SKM-1 treated with dmso at 0.1 percent for 144 hours (cell line): ENCODE data around the gene PDK4.

Source experiments
- DNase-seq: peaks from one replicate; lab custom pipeline; 2025; ENCODE audit not compliant: unreplicated experiment; lab: John Stamatoyannopoulos, UW

Gene PDK4

DNA sequence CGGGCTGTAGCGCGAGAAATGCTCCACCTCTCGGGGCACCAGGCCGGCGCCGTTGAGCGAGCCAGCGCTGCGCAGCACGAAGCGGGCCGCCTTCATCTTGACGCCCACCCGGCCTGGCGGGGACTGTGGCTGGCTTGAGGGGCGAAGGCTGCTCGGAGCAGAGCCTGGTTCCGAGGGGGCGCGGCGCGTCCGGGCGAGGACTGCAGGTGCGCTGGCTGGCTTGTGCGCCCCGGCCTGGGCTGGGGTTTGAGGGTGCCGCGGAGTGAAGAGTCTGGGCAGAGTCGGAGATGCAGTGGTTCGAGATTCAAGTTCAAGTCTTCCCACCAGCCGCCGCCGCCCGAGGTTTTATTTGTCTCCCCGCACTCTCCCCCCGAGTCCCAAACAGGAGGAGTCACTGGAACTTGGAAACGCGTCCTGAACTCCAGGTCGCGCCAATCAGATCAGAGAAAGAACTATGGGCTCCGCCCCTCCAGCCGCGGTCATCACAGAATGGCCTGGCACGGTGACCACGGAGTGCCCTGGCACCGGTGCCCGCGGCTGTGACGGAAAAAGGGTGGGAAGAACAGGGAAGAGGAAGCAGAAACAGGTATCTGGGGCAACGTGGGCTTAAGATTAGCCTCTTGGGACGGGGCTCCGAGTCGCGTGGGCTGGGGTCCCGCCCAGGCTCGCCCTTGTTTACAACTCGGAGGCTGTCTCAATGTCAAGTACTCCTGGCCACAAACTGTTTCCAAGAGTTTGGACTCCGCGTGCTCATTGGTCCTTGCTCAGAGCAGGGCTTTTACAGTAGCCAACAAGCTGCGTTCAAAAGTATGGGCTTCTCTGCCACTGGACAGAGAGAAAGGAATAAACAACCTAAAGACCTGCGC lies at the start of gene PDK4:
TSS of gene PDK4 (minus strand) at position 319 of the 866 bp plus-strand sequence. CDS start at position 96, 223 bp downstream.
- no peak for DNase-seq

DNA sequence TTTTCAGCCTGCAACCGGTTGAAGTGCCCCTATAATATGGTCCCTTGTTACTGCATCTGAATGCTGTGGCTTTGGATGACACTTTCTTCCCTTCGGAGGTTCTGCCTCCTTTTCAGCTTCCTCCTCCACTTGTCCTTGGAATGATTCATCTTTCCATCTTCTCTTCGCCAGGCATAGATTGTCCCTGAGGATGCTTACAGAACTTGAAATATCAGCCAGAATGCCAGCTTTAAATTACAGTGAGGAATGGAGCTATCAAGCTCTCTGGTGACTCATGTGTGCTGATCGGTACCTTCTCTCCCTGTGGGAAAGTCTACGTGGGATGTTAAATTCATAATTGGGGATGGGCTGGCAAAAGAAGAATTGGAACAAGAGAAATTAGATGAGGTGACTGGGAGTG lies 45.9 kb upstream of the PDK4 start:
- DNase-seq, result no peak

DNA sequence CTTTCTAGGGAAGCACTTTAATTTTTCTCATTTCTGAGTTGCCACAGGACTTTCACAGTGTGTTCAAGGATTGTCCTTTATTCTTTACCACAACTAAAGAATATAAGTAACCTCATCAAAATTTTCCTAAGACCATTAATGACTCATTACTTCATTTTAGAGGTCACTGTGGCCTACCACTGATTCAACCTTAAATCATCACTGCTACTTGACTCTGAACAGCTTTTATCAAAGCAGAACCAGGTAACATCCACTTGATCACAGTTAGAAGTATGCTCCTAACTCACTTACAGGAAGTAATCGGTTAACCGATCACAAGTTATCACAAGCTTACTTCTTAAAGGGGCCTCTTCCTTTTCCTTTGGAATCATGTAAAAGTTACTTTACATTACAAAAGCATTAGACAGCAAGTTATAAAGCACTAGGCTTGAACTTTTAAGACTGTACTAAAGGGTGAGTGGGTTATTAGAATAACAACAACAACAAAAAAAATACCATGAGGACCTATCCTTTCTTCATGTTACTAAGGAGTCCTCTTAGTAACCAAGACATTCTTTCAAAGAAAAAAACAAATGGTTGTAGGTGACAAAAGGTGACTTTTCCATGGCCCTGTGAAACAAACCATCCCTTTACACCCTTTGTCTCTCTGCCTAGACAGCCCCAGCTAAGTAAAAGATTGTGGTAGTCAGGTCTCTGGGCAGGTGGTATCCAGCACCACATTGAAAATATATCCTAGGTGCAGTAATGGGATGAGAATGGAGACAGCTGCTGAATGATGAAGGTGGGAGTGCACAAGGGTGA lies 40.0 kb upstream of the PDK4 start:
- DNase-seq, result no peak

DNA sequence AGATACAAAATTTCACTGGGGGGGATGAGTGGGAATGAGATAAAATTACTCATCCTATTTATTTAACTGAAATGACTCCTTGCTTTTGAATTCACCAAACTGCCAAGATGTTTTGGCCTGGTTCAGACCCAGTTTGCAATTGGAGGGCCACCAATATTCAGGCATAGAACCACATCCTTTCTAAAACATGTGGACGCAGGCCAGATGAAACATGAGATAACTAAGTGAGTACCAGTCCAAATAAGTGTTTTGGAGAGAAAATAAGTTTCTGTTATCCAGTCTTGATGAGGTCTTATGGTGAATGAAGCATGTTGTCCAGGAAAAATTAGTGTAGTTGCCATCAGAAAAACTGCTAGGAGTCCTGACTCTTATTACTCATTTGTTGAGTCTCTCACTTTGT lies 36.3 kb upstream of the PDK4 start:
- no peak for DNase-seq

DNA sequence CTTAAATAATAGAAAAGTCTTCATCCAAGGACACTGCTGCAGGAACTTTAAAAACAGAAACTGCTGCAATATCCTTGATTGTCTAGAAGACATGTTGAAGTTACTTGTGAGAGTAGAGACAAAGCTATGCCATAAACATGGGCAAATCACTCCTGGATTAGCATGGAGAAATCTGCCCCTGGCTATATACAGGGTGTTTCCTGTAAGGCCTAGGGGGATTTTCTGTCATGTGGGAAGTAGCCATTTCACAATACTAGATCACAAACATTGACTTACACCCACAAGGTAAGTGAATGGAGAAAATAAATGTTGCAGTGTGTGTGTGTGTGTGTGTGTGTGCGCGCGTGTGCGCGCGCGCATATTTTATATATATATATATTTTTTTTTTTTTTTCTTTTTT lies 35.2 kb upstream of the PDK4 start:
- no peak for DNase-seq

DNA sequence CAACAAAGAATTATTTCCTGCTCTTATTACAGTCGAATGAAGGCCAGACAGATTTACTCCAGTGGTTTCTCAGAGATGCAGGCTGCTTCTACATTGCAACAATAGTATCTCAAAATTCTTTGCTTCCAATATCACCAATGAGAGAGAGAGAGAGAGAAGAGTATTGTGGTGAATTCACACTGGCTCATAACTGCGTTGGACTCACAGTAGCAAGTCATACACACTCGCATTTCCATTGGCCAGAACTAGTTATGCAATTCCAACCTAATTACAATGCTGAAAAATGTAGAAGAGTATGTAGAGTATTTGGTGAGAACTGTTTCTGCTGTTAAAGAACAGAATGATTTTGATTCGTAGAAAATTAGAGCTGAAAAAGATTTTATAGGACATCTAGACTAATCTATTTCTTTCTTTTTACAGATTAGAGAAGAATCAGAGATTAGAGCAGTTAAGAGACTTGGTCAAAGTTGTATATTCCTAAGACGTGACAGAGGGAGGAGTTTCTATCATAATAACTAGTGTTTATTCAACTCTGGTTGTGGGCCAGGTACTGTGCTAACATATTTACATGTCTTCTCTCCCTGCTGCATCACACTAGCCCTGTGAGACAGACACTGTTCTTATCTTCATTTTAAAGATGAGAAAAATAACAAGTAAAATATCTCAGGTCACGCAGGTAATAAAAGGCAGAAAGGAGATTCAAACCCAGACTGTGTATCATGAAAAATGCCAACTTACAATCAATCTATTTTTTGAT lies 34.6 kb upstream of the PDK4 start:
- no peak for DNase-seq

DNA sequence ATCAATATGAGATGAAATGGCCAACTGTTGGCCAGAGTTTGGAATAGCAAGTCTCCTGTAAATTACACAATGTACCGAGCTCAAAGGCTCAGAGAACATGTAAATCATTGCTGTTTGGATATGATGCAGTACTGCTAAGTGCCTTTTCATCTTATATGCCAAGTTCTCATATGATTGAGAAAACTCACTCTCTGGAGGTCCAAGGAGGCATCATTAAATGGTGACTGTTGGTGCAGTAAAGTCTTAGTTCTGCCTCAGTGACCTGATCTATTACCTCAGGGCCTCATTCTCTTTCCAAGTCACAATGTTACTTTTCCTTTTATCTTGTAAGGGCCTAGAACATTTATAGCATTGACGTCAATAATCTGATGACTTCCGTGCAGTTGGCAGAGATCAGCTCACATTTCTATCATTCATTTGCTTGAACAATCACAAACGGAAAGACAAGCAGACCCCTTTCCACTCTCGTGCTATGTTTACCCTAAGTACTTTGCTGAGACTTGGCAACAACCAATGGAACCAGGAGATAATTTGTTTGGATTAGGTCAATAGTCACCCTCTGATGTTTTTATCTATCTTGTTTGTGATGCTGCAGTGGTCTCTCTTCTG lies 32.6 kb upstream of the PDK4 start:
- no peak for DNase-seq

DNA sequence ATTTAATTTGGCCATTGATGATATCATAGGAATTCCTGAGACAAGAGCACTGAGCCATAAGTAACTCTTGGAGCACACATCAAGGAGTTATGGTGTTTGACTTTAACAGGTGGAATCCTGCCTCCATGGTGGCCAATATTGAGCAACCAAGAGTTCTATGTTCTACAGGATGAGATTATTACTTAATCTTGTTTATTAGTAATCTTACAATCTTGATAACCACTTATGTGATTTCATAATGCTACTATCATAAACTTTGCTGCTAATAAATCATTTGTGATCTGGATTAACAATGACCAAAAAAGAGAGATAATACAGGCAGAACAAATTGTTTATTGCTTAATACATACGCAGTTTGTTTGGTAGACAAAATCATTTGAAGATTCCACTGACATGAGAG lies 27.5 kb upstream of the PDK4 start:
- DNase-seq, result no peak

DNA sequence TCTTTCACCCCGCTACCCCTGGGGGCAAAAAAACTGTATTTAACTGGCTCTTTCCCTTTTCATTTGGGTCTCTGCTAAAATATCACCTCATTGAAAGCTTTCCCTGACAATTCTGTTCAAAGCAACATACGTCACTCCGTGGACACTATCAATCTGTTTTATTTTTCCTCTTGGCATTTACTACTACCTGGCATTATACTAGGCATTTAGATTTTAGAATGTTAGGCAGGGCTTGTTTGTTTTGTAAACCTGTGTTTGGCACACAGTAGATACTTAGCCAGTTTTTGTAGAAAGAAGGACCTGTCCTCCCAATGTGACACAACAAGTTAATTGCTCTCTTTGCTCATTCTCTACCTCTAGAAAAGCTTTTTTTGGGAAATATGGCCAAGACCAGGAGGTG lies 26.5 kb upstream of the PDK4 start:
- no peak for DNase-seq

DNA sequence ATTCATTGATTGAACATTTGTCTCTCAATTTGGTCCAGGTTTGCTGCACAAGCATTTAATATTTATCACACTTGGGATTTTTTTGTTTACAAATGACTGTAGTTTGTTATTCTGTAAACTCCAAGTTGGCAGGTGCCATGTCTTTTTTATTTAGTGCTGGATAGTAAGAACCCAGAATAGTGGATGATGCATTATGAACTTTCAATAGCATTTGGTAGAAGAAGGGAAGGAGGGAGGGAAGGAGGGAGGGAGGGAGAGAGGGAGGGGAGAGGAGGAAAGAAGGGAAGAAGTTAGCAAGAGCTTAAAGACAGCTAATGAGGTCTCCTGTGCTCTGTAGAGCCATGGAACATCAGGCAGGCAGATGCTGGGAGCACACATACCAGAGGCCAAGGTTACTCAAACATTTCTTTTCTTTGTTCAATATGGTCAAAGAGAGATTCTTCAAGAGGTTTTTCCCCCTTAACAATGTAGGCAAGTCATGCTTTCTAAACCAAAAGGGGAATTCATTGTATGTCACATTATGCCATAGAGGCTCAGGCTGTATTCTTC lies 25.8 kb upstream of the PDK4 start:
- no peak for DNase-seq

DNA sequence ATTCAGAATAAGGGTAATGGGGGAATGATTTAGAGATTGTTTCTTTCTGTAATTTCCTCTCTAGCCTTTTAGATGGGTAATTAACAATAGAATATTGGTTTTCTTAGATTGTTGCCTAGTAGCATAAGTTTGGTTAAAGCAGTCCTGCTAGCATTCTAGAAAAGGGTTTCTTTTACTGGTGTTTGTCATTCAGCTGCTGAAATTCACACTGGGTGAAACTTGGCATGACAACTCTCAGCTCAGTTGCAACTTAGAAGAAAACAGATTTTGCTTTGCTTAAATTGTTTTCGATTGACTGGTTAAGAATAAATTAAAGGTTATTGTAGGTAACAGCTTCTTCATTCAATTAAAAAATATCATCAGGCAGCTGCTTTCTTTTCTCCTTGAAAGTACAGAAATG lies 25.1 kb upstream of the PDK4 start:
- DNase-seq, result no peak

DNA sequence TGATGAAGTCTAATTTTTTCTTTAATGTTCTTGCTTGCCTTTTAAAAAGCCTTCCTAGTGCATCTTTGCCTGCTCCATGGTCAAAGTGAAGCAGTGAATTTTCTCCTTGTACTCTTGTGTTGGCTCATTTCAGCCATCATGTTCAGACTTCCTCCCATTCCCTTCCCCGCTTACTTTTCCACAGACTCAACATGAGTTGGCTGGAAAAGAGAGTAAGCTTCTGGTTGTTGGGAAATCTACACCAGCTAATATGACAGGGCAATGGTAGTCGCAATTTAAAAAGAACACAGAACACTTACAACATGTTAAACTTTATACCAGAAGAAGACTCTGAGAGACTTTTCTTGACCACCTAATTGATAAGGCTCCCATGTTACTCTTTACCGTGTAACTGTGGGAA lies 24.3 kb upstream of the PDK4 start:
- DNase-seq, result no peak

DNA sequence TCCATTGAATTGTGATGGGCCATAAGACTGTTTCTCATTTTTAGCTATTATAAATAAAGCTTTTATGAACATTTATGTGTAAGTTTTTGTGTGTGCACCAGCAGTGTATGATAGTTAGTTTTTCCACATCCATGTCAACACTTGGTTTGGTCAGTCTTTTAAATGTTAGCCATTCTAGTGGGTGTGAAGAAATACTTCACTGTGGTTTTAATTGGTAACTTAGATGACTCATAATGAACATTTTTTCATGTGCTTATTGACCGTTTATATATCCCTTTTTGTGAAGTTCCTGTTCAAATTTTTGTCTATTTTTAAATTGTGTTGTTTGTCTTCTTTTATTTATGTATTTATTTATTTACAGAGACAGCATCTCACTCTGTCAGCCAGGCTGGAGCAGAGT lies 23.6 kb upstream of the PDK4 start:
- DNase-seq, result no peak

DNA sequence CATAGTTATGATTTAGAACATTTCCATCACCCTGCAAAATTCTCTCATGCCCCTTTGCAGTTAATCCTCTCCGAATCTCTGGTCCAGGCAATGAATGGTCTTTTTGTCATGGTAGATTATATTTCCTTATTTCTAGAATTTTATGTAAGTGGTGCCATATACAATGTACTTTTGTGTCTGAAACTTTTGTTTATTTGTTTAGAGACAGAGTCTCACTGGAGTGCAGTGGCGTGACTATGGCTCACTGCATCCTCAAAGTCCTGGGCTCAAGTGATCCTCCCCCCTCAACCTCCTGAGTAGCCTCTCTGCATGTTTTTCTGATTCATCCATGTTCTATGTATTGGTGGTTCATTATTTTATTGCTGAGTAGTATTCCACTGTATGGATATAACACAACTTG lies 23.2 kb upstream of the PDK4 start:
- no peak for DNase-seq

DNA sequence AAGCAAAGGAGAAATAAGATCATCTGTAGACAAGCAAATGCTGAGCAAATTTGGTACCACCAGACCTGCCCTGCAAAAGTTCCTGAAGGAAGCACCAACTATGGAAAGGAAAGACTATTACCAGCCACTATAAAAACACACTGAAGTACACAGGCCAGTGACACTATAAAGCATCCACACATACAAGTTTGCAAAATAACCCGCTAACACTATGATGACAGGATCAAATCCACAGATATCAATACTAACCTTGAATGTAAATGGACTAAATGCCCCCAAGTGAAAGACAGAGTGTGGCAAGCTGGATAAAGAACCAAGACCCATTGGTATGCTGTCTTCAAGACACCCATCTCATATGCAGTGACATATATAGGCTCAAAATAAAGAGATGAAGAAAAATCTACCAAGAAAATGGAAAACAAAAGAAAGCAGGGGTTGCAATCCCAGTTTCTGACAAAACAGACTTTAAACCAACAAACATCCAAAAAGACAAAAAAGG lies 18.2 kb upstream of the PDK4 start:
- DNase-seq, result no peak

DNA sequence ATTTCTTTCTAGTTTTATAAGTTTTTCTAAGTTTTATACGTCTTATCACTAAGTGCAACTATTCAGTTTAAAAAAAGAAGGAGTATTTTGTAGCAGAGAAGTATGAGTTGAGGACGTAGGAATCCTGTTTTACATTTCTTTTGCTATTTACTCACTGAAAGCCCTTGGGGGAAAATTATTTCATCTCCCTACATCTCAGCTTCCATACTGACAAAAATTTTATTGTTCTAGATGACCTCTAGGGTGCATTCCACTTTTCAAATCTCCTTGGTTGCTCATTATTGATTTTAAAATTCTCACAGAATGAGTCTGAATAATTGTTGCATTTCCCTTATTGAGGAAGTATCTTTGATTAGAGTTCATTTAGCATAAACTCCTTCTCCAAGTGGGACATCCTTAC lies 14.9 kb upstream of the PDK4 start:
- DNase-seq, result no peak

DNA sequence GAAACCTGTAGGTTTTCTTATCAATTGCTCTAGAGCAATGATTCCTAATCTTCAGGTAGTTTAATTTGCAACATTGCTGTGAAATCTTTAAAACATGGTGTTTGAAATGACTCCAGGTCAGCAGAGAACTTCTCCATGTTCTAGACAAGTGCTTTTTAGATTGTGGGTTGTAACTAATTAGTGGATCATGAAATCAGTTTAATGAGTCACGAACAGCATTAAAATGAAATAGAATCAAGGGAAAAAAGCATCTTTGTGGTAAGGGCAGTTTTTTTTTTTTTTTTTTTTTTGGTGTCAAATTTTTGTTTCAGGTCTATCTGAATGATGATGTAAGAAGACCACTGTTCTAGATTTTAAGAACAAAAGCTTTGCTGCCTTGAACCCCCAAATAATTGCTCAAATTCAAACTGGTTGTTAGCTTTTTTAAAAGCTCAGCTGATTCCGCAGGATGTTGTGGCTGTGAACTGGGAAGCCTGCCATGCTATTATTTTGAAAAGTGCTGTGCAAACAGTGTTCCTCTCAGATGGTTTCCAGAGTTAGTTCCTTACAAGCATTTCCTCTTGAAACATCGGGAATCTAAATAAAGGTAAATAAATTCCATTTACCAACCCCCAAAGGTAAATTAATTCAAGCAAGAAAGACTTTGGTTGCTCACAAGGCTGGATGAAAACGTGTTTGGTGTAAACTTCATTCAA lies 13.1 kb upstream of the PDK4 start:
- DNase-seq, result no peak

DNA sequence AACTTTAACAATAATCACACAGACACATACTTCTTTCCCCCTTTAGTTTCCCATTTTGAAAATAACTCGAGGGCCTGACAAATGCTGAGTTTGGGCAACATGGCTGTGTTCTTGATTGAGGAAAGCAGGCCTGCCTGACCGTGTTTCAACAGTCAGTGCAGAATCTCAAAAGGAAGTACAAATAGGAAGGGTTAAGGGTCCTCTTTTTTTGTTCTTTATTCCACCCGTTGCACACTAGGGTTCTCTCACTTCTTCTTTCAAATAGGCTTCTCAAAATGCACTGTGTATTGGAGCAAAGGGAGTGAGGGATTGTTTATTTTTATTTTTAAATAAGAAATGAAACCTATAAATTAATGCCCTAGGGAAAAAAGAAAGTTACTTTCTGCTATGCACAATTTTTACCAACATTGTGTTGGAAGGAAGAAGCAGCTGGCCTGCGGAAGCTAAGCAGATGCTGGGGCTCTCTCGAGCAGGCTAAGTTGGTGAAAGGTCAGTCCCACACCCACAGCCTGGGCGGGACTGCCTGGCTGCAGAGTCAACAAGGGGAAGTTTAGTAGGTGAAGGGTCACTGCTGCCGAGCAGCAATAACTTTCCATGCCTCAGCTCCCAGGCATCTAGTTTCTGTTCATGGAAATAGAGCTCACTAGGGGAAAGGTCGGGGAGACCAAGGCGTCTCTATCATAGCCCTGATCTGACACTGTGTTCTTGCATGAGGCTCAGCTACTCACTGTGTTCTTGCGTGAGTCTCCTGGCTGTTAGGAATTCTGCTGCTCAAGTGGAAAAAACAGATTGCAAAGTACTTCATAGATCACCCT lies 12.2 kb upstream of the PDK4 start:
- peak; percentile 92 for DNase-seq

DNA sequence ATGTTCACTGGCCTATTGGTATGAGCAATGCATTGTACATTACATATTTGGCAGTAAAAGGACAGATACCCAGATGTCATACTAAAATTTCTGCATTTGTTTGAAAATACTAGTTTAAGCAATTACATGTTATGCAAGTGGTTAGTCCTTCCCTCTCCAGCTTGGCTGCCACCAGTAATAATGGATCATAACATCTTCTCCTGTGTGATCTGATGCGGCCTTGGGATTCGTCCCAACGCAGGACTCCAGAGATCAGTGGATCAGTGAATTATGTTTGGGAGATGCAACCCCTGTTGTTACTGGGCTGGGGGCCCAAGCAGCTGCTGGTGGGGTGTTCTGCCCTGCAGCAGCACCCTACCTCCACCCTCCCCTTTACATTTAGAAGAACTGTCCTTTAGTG lies 11.2 kb upstream of the PDK4 start:
- DNase-seq, result no peak
